Stimulated activated CD4-positive, alpha-beta T cell treated with anti-CD3 and anti-CD28 coated beads, TNF-alpha, amount 100 ng/mL, for 24 hours (primary cell): Measurements from ENCODE around the gene DNAJC9.

Experiments used
- DNase-seq, 3 experiments: peaks; one replicate each; pipeline ENCODE4 v3.0.0-alpha.2; 2020; ENCODE audit warnings: low read depth in 3 of 3

The DNAJC9 gene

DNA sequence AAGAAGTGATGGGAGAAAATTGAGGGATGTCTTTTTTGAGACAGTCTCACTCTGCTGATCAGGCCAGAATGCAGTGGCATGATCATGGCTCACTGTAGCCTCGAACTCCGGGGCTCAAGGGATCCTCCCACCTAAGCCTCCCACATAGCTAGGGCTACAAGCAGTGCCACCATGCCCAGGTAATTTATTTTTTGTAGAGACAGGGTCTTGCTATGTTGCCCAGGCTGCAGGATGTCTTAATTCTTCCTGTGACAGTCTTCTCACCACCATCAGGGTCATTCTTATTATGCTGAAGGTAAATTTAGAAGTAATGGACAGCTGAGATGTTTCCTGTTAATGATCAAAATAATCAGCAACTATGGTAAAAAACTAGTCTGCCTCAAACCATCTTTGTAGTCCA lies 7.1 kb downstream of the DNAJC9 start:
- DNase-seq: no peak

DNA sequence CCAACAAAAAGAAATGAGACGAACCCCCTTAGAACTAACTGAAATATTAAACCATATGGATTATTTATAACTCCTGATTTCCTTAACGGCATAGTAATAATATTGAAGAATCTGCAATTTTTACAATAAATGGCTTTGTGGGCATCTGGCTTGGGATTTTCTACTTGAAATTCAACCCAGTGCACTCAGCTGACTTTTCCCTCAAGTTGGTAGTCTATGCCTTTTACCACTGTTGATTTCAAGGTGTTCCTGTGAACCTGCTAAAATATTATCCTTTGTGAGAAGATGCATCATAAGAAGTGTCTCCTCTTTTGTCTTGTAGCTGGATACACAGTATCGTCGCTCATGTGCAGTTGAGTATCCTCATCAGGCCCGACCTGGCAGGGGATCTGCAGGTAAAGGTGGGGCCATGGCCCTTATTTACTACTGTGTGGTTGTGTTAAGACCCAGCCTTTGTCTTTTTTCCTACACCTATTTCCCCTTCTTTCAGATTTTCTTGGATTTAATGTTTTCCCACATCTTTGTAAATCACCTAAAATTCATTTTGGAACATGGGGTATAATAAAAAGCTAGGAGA lies 8.0 kb downstream of the DNAJC9 start:
- no peak for DNase-seq

DNA sequence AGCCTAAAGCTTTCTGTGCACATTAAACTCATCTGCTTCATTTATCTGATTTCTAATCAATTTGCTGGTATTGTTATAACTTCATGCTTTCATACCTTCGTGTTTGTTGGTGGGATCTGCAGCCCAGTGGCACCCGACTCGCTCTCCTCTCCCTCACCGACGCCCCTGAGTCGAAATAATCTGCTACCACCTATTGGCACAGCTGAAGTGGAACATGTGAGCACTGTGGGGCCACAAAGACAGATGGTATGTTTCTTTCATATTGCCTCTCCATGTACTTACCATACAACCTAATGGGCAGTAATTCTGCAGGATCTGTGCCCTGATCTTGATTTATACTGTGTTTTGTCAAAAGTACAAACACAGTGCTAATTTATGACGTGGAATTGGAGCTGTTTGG lies 12.4 kb downstream of the DNAJC9 start:
- DNase-seq: no peak

DNA sequence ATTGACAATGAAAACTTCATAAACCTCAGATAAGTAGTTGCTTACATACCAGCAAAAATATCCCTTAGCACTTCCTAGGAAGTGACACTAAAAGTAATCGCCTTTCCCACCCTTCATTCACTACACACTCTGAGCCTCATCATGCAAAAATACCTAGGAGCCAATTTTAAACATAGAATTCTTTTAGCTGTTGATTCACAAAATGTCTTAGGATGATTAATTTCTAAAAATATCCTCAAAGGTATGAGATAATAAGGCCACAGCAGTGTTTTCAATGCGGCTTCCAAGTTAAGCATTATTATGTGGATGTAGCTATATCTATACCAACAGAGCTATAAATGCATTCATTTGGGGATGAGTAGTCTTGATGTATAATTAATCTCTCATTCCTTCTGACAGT lies 13.2 kb downstream of the DNAJC9 start:
- no peak for DNase-seq

DNA sequence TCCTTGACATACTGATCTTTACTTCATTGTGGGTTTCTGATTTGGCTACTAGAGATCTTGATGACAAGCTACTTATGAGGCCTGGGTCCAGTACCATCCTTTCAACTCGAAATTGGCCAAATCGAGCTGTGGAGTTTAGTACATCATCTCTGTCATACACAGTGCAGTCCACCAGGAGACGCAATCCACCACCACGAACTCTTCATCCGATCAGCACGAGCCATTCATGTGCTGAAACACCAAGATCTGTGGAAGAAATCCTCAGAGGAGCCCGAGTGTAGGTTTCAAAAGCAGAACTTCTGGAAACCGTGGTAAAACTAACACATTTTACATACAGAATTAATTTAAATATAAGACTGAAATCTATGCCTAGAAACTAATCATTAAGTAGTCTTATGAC lies 14.2 kb downstream of the DNAJC9 start:
- DNase-seq: no peak

DNA sequence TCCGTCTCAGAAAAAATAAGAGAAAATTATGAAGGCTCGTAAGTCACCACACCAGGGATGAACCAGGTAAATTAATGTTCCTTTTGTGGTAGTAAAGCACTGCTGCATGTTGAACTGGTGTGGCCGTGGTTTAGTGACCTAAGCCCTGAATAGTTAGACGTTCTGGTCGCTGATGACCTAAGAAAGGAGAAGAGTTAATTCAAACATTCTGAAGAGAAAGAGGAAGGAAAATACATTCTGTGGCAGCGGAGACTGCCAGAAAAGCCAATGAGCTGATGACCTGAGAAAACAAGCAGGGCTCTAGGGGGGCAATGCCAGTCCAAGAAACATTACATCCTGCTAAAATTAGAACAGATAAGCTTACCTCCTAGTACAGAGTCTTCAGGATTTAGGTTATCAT lies 17.5 kb downstream of the DNAJC9 start:
- DNase-seq: no peak

DNA sequence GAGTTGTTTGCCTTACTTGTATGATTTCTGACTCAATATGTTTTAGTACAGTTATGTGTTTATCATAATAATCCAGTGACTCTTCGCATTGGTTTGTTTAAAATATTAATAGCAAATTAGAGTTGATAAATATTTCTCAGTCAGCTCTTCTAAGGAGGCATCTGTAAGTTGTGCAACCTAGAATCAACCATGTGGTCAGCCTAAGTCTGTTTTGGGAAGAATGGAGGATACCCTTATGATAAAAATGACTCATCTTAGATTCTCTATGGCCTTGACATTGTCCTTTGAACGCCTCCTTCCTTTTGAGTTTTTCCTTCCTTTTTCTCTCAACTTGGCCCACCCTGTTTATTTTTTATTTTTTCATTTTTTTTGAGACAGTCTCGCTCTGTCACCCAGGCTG lies 18.8 kb downstream of the DNAJC9 start:
- no peak for DNase-seq

DNA sequence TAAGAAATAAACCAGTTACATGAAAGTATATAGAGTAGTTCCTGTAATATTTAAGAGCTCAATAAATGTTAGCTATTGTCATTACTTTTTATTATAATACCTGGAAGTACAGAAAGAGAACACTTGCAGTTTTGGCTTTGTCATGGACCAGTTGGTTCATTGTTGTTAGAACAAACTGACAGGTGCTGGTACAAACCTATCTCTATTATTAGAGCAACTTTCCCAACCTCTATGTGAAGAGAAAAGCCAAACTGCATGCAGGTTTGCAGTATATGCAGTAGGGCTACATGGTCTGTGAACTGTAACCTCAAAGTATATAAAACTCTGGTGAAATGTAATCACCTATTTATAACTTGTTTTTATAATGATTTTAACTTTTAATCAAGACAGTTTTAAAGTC lies 20.4 kb downstream of the DNAJC9 start:
- DNase-seq: no peak

DNA sequence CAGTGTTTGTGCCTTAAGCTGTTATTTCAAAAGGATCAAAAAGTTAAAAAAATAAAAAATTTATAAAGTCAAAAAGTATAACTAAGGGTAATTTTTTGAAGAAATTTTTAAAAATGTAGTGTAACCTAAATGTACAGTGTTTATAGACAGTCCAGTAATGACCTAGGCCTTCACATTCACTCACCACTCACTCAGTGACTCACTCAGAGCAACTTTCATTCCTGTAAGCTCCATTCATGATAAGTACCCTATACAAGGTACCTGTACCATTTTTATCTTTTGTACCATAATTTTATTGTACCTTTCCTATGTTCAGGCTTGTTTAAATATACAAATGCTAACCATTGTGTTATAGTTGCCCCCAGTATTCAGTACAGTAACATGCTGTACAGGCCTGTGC lies 21.5 kb downstream of the DNAJC9 start:
- DNase-seq: no peak

DNA sequence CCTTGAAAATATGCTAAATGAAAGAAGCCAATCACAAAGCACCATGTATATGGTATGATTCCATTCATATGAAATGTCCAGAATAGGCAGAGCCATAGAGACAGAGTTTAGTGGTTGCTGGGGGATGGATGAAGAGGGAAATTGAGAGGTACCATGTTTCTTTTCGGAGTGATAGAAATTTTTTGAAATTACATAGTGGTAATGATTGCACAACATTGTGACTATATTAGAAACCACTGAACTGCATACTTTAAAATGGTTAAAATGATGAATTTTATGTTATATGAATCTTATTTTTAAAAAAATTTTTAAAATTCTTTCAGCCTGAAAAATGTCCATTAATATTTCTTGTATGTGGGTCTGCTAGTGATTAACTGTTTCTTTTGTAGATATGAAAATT lies 26.1 kb downstream of the DNAJC9 start:
- no peak for DNase-seq

DNA sequence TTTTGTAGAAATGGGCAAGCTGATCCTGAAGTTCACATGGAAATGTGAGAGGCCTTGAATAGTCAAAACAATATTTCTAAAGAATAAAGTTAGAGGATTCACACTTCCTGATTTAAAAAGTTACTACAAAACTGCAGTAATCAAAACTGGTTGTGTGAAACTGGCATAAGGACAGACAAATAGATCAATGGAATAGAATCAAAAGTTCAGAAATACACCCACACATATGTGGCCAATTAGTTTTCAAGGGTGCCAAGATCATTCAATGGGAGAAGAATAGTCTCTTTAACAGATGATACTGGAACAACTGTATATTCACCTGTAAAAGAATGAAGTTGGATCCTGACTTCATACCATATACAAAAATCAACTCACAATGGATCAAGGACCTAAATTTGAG lies 27.7 kb downstream of the DNAJC9 start:
- DNase-seq: no peak

DNA sequence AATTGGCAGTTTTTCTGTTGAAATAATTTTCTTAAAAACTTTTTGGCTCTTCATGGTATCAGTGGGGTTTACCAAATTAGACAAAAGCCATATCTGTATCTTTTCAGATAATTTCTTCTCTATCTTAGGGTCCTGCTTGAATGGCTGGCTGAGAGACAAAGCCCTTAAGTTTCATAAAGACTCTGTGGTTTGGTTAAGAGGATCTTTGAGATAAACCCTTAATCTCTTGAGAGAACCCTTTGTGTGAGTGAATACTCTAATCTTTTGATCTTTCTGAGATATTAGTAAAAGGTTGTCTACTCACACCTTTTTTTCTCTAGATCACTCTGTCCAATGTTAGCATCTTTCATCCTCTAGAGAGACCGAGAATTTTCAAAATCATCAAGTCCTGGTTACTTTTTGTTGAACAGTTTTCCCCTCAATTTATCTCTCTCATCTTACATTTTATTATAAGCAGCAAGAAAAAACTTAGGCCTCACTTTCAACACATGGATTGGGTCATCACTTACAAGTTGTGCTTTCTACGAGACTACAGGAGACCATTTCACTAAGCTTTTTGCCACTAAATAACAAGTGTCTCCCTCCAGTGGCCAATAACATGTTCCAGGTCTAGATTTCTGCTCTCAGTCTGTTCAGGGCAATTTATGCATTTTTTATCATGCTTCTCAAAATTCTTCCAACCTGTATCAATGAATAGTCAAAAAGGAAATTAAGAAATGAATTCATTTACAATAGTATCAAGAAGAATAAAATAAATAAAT lies 28.4 kb downstream of the DNAJC9 start:
- no peak for DNase-seq

DNA sequence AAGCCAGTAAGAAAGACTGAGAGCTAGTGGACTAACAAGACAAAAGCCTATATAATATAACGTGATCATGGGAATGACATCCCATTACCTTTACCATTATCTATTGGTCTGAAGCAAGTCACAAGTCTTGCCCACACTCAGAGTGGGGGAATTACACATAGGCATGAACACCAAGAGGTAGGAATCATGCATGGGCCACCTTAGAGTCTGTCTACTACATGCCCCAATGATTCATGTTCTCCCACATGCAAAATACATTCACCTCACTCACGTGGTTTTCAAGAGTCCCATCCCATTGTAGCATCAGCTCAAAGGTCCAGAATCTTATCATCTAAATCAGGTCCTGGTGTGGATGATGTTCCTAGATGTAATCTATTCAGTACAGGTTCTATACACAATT lies 29.4 kb downstream of the DNAJC9 start:
- no peak for DNase-seq

DNA sequence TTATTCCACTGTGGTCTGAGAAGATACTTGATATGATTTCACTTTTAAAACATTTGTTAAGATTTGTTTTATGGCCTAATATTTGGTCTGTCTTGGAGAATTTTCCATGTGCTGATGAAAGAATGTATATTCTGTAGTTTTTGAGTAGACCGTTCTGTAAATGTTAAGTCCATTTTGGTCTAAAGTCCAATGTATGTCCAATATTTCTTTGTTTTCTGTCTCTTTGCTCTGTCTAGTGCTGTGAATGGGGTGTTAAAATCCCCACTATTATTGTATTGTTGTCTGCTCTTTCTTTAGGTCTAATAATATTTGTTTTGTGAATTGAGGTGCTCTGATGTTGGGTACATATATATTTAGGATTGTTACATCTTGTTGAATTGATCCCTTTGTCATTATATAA lies 31.3 kb downstream of the DNAJC9 start:
- no peak for DNase-seq

DNA sequence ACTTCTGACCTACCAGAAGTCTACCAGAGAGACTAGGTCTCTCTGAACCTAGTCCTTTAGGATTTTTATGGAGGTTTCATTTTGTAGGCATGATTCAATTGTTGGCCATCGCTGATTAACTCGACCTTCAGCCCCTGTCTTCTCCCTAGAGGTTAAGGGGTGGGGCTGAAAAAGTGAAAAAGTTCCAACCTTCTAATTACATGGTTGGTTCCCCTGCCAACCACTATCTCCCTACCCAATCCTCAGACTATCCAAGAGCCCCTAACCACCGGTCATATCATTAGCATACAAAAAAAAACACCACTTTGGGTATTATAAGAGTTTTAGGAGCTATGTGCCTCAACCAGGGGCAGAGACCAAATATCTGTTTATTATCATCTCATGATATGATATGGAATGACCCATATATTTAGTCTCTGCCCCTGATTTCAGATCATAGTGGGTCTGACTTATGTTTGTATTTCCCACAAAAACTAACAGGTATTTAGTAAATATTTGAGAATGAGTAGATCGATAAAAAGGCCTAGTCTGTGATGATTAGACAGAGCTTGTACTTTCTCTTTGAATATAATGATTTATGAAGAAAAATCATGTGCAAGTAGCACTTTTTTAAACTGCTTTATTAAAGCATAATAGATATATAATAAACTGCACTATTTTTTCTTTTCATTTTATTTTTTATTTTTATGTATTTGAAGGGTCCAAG lies 35.8 kb downstream of the DNAJC9 start:
- DNase-seq: no peak

DNA sequence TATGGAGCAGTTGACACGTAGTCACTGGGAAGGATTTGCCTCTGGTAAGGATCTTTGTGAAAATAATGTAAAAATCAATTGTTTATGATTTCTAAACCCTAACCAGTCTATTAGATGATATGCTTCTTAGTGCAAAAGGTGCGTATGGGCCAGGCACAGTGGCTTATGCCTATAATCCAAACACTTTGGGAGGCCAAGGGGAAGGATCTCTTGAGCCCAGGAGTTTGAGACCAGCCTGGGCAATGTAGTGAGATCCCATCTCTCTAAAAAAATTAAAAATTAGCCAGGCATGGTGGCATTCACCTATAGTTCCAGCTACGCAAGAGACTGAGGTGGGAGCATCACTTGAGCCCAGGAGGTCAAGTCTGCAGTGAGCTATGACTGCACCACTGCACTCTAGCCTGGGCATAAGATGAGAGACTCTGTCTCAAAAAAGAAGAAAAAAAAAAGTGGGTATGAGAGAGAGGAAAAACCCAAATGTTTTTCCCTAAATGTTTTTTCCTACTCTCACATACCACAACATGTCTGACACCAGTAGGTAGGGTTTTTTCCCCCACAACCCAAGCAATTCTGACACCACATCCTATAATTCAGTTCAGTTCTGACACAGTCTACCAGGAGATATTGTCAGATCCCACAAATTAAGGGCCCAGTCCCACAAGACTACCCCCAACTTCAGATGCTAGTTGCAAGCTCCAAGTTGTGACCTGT lies 36.5 kb downstream of the DNAJC9 start:
- DNase-seq: no peak

DNA sequence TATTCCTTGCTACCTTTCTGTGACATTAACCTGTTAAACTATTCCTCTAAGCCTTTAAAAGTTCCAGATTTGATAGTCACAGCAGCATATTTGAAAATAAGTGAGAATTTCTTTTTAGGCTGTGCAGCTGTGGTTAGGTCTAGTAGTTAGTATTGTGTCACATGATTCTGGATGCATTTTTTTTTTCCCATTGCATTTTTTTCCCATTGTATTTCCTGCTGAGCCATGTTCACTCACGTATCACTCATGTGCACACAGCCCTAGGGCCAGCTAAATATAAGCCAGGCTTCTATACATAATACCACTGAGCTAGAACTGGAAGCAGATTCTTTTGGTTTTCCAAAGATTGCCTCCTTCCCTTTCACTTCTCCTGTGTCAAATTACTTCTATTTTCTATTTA lies 37.4 kb downstream of the DNAJC9 start:
- DNase-seq: no peak

DNA sequence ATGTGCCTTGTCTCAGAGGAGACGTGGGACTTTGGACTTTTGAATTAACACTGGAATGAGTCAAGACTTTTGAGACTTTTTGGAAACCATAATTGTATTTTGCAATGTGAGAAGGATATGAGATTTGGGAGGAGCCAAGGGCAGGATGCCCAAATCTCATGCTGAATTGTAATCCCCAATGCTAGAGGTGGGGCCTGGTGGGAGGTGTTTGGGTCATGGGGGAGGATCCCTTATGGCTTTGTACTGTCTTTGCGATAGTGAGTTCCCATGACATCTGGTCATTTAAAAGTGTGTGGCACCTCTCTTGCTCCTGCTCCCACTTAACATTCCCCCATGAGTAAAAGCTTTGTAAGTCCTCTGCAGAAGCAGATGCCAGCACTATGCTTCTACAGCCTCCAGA lies 39.2 kb downstream of the DNAJC9 start:
- DNase-seq: no peak

DNA sequence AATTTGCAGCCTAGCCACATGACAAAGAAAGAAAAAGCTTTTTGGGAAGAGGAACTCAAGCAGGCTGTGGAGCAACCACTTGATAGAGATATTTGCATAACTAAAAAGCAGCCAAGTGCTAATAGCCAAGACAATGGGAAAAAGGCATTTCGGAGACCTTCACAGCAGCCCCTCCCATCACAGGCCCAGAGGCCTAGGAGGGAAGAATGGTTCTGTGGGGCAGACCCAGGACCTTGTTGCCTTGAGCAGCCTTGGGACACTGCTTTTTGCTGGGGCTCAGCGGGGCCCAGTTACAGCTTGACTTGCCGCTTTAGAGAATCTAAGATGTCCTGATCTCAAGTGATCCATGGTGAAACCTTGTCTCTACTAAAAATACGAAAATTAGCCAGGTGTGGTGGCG lies 40.7 kb downstream of the DNAJC9 start:
- DNase-seq: no peak

DNA sequence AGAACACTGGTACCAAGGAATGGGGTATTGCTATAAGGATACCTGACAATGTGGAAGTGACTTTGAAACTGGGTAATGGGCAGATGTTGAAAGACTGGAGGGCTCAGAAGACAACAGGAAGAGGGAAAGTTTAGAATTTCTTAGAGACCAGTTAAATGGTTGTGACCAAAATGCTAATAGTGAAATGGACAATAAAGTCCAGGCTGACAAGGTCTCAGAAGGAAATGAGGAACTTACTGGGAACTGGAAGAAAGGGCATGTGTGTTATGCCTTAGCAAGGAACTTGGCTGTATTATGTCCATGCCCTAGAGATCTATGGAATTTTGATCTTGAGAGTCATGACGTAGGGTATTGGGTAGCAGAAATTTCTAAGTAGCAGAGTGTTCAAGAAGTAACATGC lies 41.2 kb downstream of the DNAJC9 start:
- DNase-seq: no peak

DNA sequence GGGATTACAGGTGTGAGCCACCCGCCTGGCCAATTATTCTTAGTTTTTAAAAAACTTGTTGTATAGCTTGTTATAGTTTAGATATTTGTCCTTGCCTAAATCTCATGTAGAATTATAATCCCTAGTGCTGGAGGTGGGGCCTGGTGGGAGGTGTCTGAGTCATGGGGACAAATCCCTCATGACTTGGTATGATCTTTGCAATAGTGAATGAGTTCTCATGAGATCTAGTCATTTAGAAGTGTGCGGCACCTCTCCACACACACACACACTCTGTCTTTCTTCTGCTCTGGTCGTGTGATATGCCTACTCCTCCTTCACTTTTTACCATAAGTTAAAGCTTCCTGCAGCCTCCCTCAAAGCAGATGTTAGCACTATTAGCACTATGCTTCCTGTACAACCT lies 42.0 kb downstream of the DNAJC9 start:
- DNase-seq: no peak
